Lower leg skin (tissue), 3 donors: Measurements from ENCODE around the gene ADARB2.

Experiments used
- CTCF ChIP-seq, 3 donors: fragments of 450-650 bp; IDR thresholded peaks; one replicate each; pipeline ENCODE4 v1.5.1; 2016; ENCODE audit warnings: antibody characterized with exemption in 3 of 3, mild to moderate bottlenecking in 3 of 3, moderate library complexity in 2 of 3
- POLR2A ChIP-seq, 2 donors: fragments of 450-650 bp; IDR thresholded peaks; one replicate each; pipeline ENCODE4 v1.6.1; 2016 to 2017; ENCODE audit warnings: antibody characterized with exemption in 2 of 2, mild to moderate bottlenecking in 1 of 2, moderate library complexity in 1 of 2

GRCh38 chr10:1327759-1328158, 409.6 kb downstream of the ADARB2 start:
- TF ChIP-seq CTCF (IDR thresholded peaks at IDR 0.05) (no peak), POLR2A (IDR thresholded peaks at IDR 0.05) (no peak)
